Loucy (cell line): Measurements from ENCODE around the gene PIGR.

Experiments used
- H2AFZ ChIP-seq: fragments of 200-600 bp; sonication (generic); 2 replicates; pipeline ENCODE4 v1.6.0; 2016; ENCODE audit warnings: antibody characterized with exemption, mild to moderate bottlenecking, low read length, moderate library complexity
- H3F3A ChIP-seq: fragments of 200-600 bp; 2 replicates; pipeline ENCODE4 v1.6.0; 2016; ENCODE audit warnings: antibody characterized with exemption, low read depth, mild to moderate bottlenecking
- H3K27me3 ChIP-seq: fragments of 200-600 bp; sonication (generic); 2 replicates; pipeline ENCODE4 v1.6.1; 2014; ENCODE audit warnings: low read length, mild to moderate bottlenecking; ENCODE audit not compliant: insufficient read depth, poor library complexity, severe bottlenecking
- H3K36me3 ChIP-seq: fragments of 200-600 bp; sonication (generic); 2 replicates; pipeline ENCODE4 v1.6.1; 2016; ENCODE audit warnings: low read length; ENCODE audit not compliant: insufficient read depth
- H3K4me1 ChIP-seq: fragments of 200-600 bp; sonication (generic); 2 replicates; pipeline ENCODE4 v1.5.1; 2014; ENCODE audit warnings: low read length, mild to moderate bottlenecking; ENCODE audit not compliant: insufficient read depth, poor library complexity, severe bottlenecking
- H3K4me2 ChIP-seq: fragments of 200-600 bp; sonication (generic); 2 replicates; pipeline ENCODE4 v1.6.0; 2014; ENCODE audit warnings: antibody characterized with exemption, low read length, low read depth, mild to moderate bottlenecking; ENCODE audit not compliant: poor library complexity, severe bottlenecking
- H3K4me3 ChIP-seq: fragments of 200-600 bp; sonication (generic); 2 replicates; pipeline ENCODE4 v1.5.1; 2014; ENCODE audit warnings: low read length, mild to moderate bottlenecking, mixed read lengths; ENCODE audit not compliant: poor library complexity, severe bottlenecking
- H3K79me2 ChIP-seq: fragments of 200-600 bp; sonication (generic); 2 replicates; pipeline ENCODE4 v1.6.1; 2014; ENCODE audit warnings: low read length; ENCODE audit not compliant: insufficient read depth
- H3K9ac ChIP-seq: fragments of 200-600 bp; sonication (generic); 2 replicates; pipeline ENCODE4 v1.6.0; 2014; ENCODE audit warnings: mild to moderate bottlenecking, low read depth, low read length, moderate library complexity; ENCODE audit not compliant: poor library complexity, severe bottlenecking
- H3K9me2 ChIP-seq: fragments of 200-600 bp; sonication (generic); replicated peaks from 2 replicates; pipeline ENCODE4 v1.6.1; 2016; ENCODE audit warnings: low read depth, low read length, mixed read lengths
- H3K9me3 ChIP-seq: fragments of 200-600 bp; sonication (generic); 2 replicates; pipeline ENCODE4 v1.6.1; 2014; ENCODE audit warnings: mild to moderate bottlenecking, antibody characterized with exemption, low read length, low read depth; ENCODE audit not compliant: insufficient read depth
- H4K20me1 ChIP-seq: fragments of 200-600 bp; sonication (generic); 2 replicates; pipeline ENCODE4 v1.6.0; 2014; ENCODE audit warnings: antibody characterized with exemption, low read length, mild to moderate bottlenecking; ENCODE audit not compliant: insufficient read depth, poor library complexity, severe bottlenecking
- CTCF ChIP-seq: fragments of 200-600 bp; sonication (generic); conservative IDR thresholded peaks from 2 replicates; pipeline ENCODE4 v1.5.1; 2014; ENCODE audit warnings: mild to moderate bottlenecking, antibody characterized with exemption, low read length
- EZH2phosphoT487 ChIP-seq: fragments of 200-600 bp; IDR thresholded peaks from 2 replicates; pipeline ENCODE4 v1.6.1; 2018; ENCODE audit warnings: antibody characterized with exemption, mild to moderate bottlenecking, moderate library complexity, borderline replicate concordance

The PIGR gene

GRCh38 chr1:206937425-206937824 lies 8.8 kb downstream of the PIGR start:
- Histone ChIP-seq H3K9me2 (no peaks in the 10 kb centered on the region), H3K4me2 (no peak overlapping the region), H3K9me3 (no peaks in the 10 kb centered on the region), H2AFZ (no peak overlapping the region), H3K36me3 (no peaks in the 10 kb centered on the region), H3K4me3 (no peak overlapping the region), H3F3A (no peaks in the 10 kb centered on the region), H3K27me3 (no peaks in the 10 kb centered on the region), H3K9ac (no peak overlapping the region), H3K79me2 (no peaks in the 10 kb centered on the region), H4K20me1 (no peaks in the 10 kb centered on the region), H3K4me1 (no peaks in the 10 kb centered on the region)
- TF ChIP-seq EZH2phosphoT487 = no peak
- peak; percentile 20; the same call in 1 of the 2 replicates for TF ChIP-seq CTCF

GRCh38 chr1:206935491-206936067 lies 10.7 kb downstream of the PIGR start:
- Histone ChIP-seq H3K4me3 (no peak overlapping the region), H3K79me2 (no peaks in the 10 kb centered on the region), H3K4me1 (no peaks in the 10 kb centered on the region), H3K36me3 (no peaks in the 10 kb centered on the region), H4K20me1 (no peaks in the 10 kb centered on the region), H2AFZ (peak overlapping the region; percentile 37), H3K9me2 (no peaks in the 10 kb centered on the region), H3K9me3 (no peaks in the 10 kb centered on the region), H3K27me3 (no peaks in the 10 kb centered on the region), H3K9ac (no peak overlapping the region), H3K4me2 (peak overlapping the region; percentile 11), H3F3A (no peaks in the 10 kb centered on the region)
- TF ChIP-seq CTCF (peak; percentile 88), EZH2phosphoT487 (no peak)

- TF ChIP-seq EZH2phosphoT487 (no peak), CTCF (peak; percentile 97)
These were observed 12.8 kb downstream of the PIGR start for GRCh38 chr1:206933333-206933945.

More at GRCh38 chr1:206933333-206933945, 12.8 kb downstream of the PIGR start:
- Histone ChIP-seq H3K4me2 (no peak overlapping the region), H2AFZ (no peak overlapping the region), H3K4me3 (no peak overlapping the region), H3K9me3 (no peaks in the 10 kb centered on the region), H4K20me1 (no peaks in the 10 kb centered on the region), H3K79me2 (no peaks in the 10 kb centered on the region), H3K27me3 (no peaks in the 10 kb centered on the region), H3K9ac (no peak overlapping the region), H3K4me1 (no peaks in the 10 kb centered on the region), H3F3A (no peaks in the 10 kb centered on the region), H3K9me2 (no peaks in the 10 kb centered on the region), H3K36me3 (no peaks in the 10 kb centered on the region)
